Mammary epithelial cell (primary cell): ENCODE data around the gene ZGPAT.

Experiments
- EZH2 ChIP-seq: IDR thresholded peaks from 2 replicates; pipeline ENCODE4 v1.6.1; 2012; ENCODE audit warnings: low read length, inconsistent platforms, borderline replicate concordance
- TF ChIP-seq, protein P1 (sequence below), 2 donors: IDR thresholded peaks in 1 of 2; conservative IDR thresholded peaks in 1 of 2; 2 replicates each; pipeline ENCODE4 v1.5.1; 2011 to 2012; ENCODE audit warnings: inconsistent platforms in 2 of 2, low read length in 2 of 2, mild to moderate bottlenecking in 2 of 2, control low read depth in 1 of 2, low read depth in 1 of 2; ENCODE audit not compliant: insufficient read depth in 1 of 2; ENCODE audit errors: extremely low read depth in 1 of 2

DNA sequence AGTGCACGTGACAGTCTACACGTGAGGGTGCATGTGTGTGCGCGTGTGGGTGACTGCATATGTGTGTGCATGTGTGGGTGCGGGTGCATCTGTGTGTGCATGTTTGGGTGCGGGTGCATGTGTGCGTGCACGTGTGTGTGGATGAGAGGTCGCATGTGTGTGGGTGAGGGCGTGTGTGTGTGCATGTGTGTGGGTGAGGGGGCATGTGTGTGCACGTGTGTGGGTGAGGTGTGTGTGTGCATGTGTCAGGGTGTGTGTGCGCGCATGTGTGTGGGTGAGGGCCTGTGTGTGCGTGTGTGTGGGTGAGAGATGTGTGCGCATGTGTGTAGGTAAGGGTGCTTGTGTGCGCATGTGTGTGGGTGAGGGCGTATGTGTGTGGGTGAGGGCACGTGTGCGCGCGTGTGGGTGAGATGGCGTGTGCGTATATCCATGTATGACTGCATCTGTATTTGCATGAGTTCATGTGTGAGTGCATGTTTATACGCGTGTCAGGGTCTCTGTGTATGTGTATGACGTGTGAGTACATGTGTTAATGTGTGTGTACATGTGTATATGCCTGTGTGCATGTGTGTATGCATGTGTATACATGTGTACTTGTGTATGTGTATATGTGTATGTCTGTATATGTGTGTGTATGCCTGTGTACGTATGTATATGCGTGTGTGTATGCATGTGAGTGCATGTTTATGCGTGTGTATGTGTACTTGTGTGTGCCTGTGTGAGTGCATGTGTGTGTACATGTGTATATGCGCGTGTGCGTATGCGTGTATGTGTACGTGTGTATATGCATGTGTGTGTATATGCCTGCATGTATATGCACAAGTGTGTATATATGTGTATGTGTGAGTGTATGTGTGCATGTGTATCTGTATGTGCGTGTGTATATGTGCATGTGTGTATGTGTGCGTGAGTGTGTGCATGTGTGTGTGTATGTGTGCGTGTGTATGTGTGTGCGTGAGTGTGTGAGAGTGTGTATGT lies 24.6 kb downstream of the ZGPAT start:
- TF ChIP-seq, protein P1, sequence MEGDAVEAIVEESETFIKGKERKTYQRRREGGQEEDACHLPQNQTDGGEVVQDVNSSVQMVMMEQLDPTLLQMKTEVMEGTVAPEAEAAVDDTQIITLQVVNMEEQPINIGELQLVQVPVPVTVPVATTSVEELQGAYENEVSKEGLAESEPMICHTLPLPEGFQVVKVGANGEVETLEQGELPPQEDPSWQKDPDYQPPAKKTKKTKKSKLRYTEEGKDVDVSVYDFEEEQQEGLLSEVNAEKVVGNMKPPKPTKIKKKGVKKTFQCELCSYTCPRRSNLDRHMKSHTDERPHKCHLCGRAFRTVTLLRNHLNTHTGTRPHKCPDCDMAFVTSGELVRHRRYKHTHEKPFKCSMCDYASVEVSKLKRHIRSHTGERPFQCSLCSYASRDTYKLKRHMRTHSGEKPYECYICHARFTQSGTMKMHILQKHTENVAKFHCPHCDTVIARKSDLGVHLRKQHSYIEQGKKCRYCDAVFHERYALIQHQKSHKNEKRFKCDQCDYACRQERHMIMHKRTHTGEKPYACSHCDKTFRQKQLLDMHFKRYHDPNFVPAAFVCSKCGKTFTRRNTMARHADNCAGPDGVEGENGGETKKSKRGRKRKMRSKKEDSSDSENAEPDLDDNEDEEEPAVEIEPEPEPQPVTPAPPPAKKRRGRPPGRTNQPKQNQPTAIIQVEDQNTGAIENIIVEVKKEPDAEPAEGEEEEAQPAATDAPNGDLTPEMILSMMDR (conservative IDR thresholded peaks at IDR 0.05 in 1 of 2, IDR thresholded peaks at IDR 0.05 in 1 of 2; ENCODE audit: extremely low read depth in 1 of 2, insufficient read depth in 1 of 2, low read depth in 1 of 2, low read length in 2 of 2): no peak
- no peak for TF ChIP-seq EZH2
